Endothelial cell of umbilical vein (primary cell): ENCODE data around the gene RPS6KA3. TPM values are rescaled to one million over a fixed set of nuclear protein-coding genes. Genes with fewer than 3 reads are reported as not detected.
"Not testable (repeated sequence)": the region's sequence is repeated elsewhere in the genome, so short reads cannot be mapped to it uniquely, and the experiment has no call there.

ENCODE experiments used
- BruUV-seq: library from RNA; stranded (reverse); fragments of 400-500 nt; replicated peaks from 2 replicates; lab custom pipeline; 2021; lab: Mats Ljungman, UMichigan
- CTCF ChIA-PET: fragments of 300-600, 350-600 bp; sonication (Branson Sonifier 250); formaldehyde crosslinking; loops from one replicate; lab custom pipeline; 2021; ENCODE audit warnings: antibody characterized with exemption, inconsistent platforms; lab: Charles Lee
- POLR2A ChIA-PET: fragments of 300-600, 350-600 bp; sonication (Branson Sonifier 250); formaldehyde crosslinking; loops from one replicate; lab custom pipeline; 2021; ENCODE audit warnings: antibody characterized with exemption, inconsistent platforms; lab: Charles Lee
- DNase-seq: peaks from one replicate; pipeline ENCODE4 v3.0.0-alpha.2; 2011; ENCODE audit warnings: low read depth, low spot score
- FAIRE-seq: peaks from 2 replicates; lab custom pipeline; 2011; peaks lifted over from hg19 to GRCh38; lab: Jason Lieb, UNC
- H2AFZ ChIP-seq: 2 replicates; pipeline ENCODE4 v1.6.0; 2012; ENCODE audit warnings: low read depth, low read length, control low read depth, inconsistent platforms
- H3K27ac ChIP-seq: 2 replicates; pipeline ENCODE4 v1.5.1; 2011; ENCODE audit warnings: low read depth, mild to moderate bottlenecking, control low read depth, low read length, moderate library complexity; ENCODE audit not compliant: insufficient read depth
- H3K27me3 ChIP-seq, 2 experiments: 2 replicates each; pipeline versions ENCODE4 v1.6.0 to v1.6.1; 2011; ENCODE audit warnings: low read length in 2 of 2, mixed read lengths in 1 of 2; ENCODE audit not compliant: control insufficient read depth in 2 of 2, insufficient read depth in 2 of 2
- H3K36me3 ChIP-seq, 2 experiments: 2 replicates in 1 of 2; 3 replicates in 1 of 2; pipeline ENCODE4 v1.5.1; 2011; ENCODE audit warnings: low read length in 2 of 2, mild to moderate bottlenecking in 1 of 2, moderate library complexity in 1 of 2; ENCODE audit not compliant: control insufficient read depth in 2 of 2, insufficient read depth in 2 of 2; ENCODE audit errors: extremely low read depth in 1 of 2
- H3K4me1 ChIP-seq: 3 replicates; pipeline ENCODE4 v1.5.1; 2011; ENCODE audit warnings: mild to moderate bottlenecking, low read length; ENCODE audit not compliant: control insufficient read depth, insufficient read depth; ENCODE audit errors: extremely low read depth
- H3K4me2 ChIP-seq: 2 replicates; pipeline ENCODE4 v1.6.1; 2011; ENCODE audit warnings: low read length, control low read depth, mixed read lengths; ENCODE audit not compliant: insufficient read depth
- H3K4me3 ChIP-seq, 3 experiments: fragments of 200-600 bp in 1 of 3; sonication (generic), shearing (Covaris generic) in 1 of 3; replicated peaks in 1 of 3; 2 replicates each; pipeline ENCODE4 v1.5.1; 2011 to 2016; ENCODE audit warnings: control low read depth in 3 of 3, low read length in 3 of 3, mild to moderate bottlenecking in 2 of 3, inconsistent platforms in 1 of 3, low read depth in 1 of 3, moderate library complexity in 1 of 3; ENCODE audit not compliant: insufficient read depth in 1 of 3
- H3K79me2 ChIP-seq: 2 replicates; pipeline ENCODE4 v1.6.0; 2012; ENCODE audit warnings: low read length, inconsistent platforms; ENCODE audit not compliant: control insufficient read depth, insufficient read depth
- H3K9ac ChIP-seq: replicated peaks from 2 replicates; pipeline ENCODE3; 2011; ENCODE audit warnings: low read length, control low read depth; ENCODE audit not compliant: insufficient read depth; ENCODE audit errors: extremely low read depth
- H3K9me1 ChIP-seq: replicated peaks from 3 replicates; pipeline ENCODE4 v1.6.0; 2011; ENCODE audit warnings: mild to moderate bottlenecking, low read length; ENCODE audit not compliant: control insufficient read depth, insufficient read depth; ENCODE audit errors: extremely low read depth
- H3K9me3 ChIP-seq: replicated peaks from 2 replicates; pipeline ENCODE4 v1.5.1; 2012; ENCODE audit warnings: low read length, inconsistent platforms; ENCODE audit not compliant: control insufficient read depth, insufficient read depth
- H4K20me1 ChIP-seq: replicated peaks from 2 replicates; pipeline ENCODE3; 2011; ENCODE audit warnings: mild to moderate bottlenecking, low read length; ENCODE audit not compliant: control insufficient read depth, insufficient read depth; ENCODE audit errors: extremely low read depth
- CTCF ChIP-seq, 2 donors: IDR thresholded peaks; 1 replicate in 1 of 2; 2 replicates in 1 of 2; pipeline ENCODE4 v1.5.1; 2011; ENCODE audit warnings: low read length in 2 of 2, mild to moderate bottlenecking in 2 of 2, moderate library complexity in 2 of 2, control low read depth in 1 of 2, inconsistent platforms in 1 of 2, low read depth in 1 of 2; ENCODE audit not compliant: insufficient read depth in 1 of 2; ENCODE audit errors: extremely low read depth in 1 of 2
- EZH2 ChIP-seq: IDR thresholded peaks from 2 replicates; pipeline ENCODE4 v1.6.1; 2012; ENCODE audit warnings: borderline replicate concordance, low read depth, mild to moderate bottlenecking, moderate library complexity, low read length, inconsistent platforms; ENCODE audit not compliant: severe bottlenecking
- FOS ChIP-seq: IDR thresholded peaks from 2 replicates; pipeline ENCODE4 v1.6.1; 2011; ENCODE audit warnings: mild to moderate bottlenecking, low read length, moderate library complexity, borderline replicate concordance; ENCODE audit not compliant: insufficient read depth
- GATA2 ChIP-seq: IDR thresholded peaks from 2 replicates; pipeline ENCODE4 v1.7.0; 2011; ENCODE audit warnings: low read depth, mild to moderate bottlenecking, moderate library complexity, mixed read lengths, low read length; ENCODE audit not compliant: insufficient read length, insufficient read depth
- JUN ChIP-seq: IDR thresholded peaks from 2 replicates; pipeline ENCODE4 v1.6.1; 2011; ENCODE audit warnings: borderline replicate concordance, low read depth; ENCODE audit not compliant: insufficient read length, insufficient read depth
- MAX ChIP-seq: IDR thresholded peaks from 2 replicates; pipeline ENCODE4 v1.6.1; 2011; ENCODE audit not compliant: insufficient read depth, insufficient read length
- MYC ChIP-seq: IDR thresholded peaks from one replicate; pipeline ENCODE4 v1.6.1; 2011; ENCODE audit warnings: mild to moderate bottlenecking, low read depth, low read length
- POLR2A ChIP-seq: IDR thresholded peaks from 2 replicates; pipeline ENCODE4 v1.6.1; 2012; ENCODE audit warnings: low read depth, mild to moderate bottlenecking, control low read depth, low read length
- POLR2AphosphoS5 ChIP-seq: IDR thresholded peaks from 2 replicates; pipeline ENCODE4 v1.6.1; 2012; ENCODE audit warnings: low read depth, mild to moderate bottlenecking, control low read depth, low read length, moderate library complexity; ENCODE audit not compliant: insufficient read depth
- dilution Hi-C: fragments of 300-500 bp; cut with MboI; formaldehyde crosslinking; loops from one replicate; pipeline ENCODE4 v1.15.0; 2019; ENCODE audit warnings: low sequenced_read_pairs; ENCODE audit not compliant: extremely low pct_ligation_motif_present
- intact Hi-C: fragments of 100-400 bp; cut with micrococcal nuclease; formaldehyde crosslinking; loops from one replicate; pipeline ENCODE4 v1.10.0; 2022
- polyA plus RNA-seq, 4 experiments: library from polyadenylated mRNA; depleted of rRNA in 3 of 4; stranded (reverse) in 3 of 4; unstranded in 1 of 4; fragments of >200 nt; gene quantifications; 2 replicates each; pipeline versions ENCODE4 v1.2.1 to v1.2.3, GENCODE V29; 2011 to 2012; ENCODE audit warnings: missing spikeins in 1 of 4
- total RNA-seq: library from RNA; stranded (reverse); gene quantifications from 2 replicates; pipeline ENCODE4 v1.2.3, GENCODE V29; 2021

RPS6KA3 gene
- total and polyA plus RNA-seq, 2 donors (not counting 3 experiments of a cell fraction or from before 2014, with no cell fraction given), result 24.4 to 61.6 TPM

- H3K9ac ChIP-seq, DNase-seq, H3K9me1 ChIP-seq, H3K27ac ChIP-seq, POLR2A ChIA-PET, H3K4me1 ChIP-seq, H3K9me3 ChIP-seq, intact Hi-C loops, H4K20me1 ChIP-seq, H3K27me3 ChIP-seq, H2AFZ ChIP-seq, H3K36me3 ChIP-seq, H3K4me2 ChIP-seq, dilution Hi-C loops, H3K4me3 ChIP-seq, H3K79me2 ChIP-seq: not testable (repeated sequence)
- FAIRE-seq, result peak; percentile 91
- TSS peak; percentile 18 for BruUV-seq
- CTCF ChIA-PET, result interaction anchor here (0.9 kb wide), 1 partner anchor 223 kb away, joined by 4 read pairs; no protein-coding TSS in a partner anchor
Measured at GRCh38 chrX:20127440-20127839, 139.3 kb downstream of the RPS6KA3 start.

- H4K20me1 ChIP-seq, H3K4me2 ChIP-seq, intact Hi-C loops, H3K9me1 ChIP-seq, H3K27ac ChIP-seq, DNase-seq, CTCF ChIA-PET, H3K27me3 ChIP-seq, H3K4me3 ChIP-seq, H3K79me2 ChIP-seq, dilution Hi-C loops, H3K4me1 ChIP-seq, POLR2A ChIA-PET, H3K36me3 ChIP-seq, H3K9ac ChIP-seq, BruUV-seq, FAIRE-seq, H3K9me3 ChIP-seq, H2AFZ ChIP-seq: not testable (repeated sequence)
Measured at GRCh38 chrX:20126833-20127232, 139.9 kb downstream of the RPS6KA3 start.

GRCh38 chrX:20124964-20125363, 141.7 kb downstream of the RPS6KA3 start:
- Histone ChIP-seq H3K36me3 (no peaks in the 10 kb centered on the region), H3K79me2 (no peaks in the 10 kb centered on the region), H3K27ac (no peak overlapping the region), H2AFZ (no peak overlapping the region), H3K4me3 (no peak overlapping the region), H3K9ac (no peak overlapping the region), H3K9me1 (no peaks in the 10 kb centered on the region), H4K20me1 (no peaks in the 10 kb centered on the region), H3K9me3 (no peaks in the 10 kb centered on the region), H3K4me1 (no peaks in the 10 kb centered on the region), H3K27me3 (no peaks in the 10 kb centered on the region), H3K4me2 (no peak overlapping the region)
- no TSS peak for BruUV-seq
- intact Hi-C loops (no loop called here), dilution Hi-C loops (no loop called here)
- TF ChIP-seq MAX (no peak), MYC (no peak), POLR2AphosphoS5 (no peak), JUN (no peak), EZH2 (no peak), GATA2 (no peak), POLR2A (no peak), CTCF (IDR thresholded peaks at IDR 0.05; ENCODE audit: extremely low read depth in 1 of 2, insufficient read depth in 1 of 2, low read depth in 1 of 2, low read length in 2 of 2) (no peak), FOS (no peak)
- POLR2A ChIA-PET, result no interaction called here
- DNase-seq (no peak), FAIRE-seq (no peak)
- CTCF ChIA-PET, result no interaction called here
